Caco-2 (cell line): Measurements from ENCODE around the gene HOXC10. TPM values are rescaled to one million over a fixed set of nuclear protein-coding genes. Genes with fewer than 3 reads are reported as not detected.

ENCODE experiments used
- BruUV-seq: library from RNA; stranded (reverse); fragments of 400-500 nt; replicated peaks from 2 replicates; lab custom pipeline; 2021; lab: Mats Ljungman, UMichigan
- CTCF ChIA-PET: fragments of 300-600 bp; sonication (Branson Sonifier 250); formaldehyde crosslinking; loops from one replicate; lab custom pipeline; 2022; ENCODE audit warnings: antibody characterized with exemption; lab: Charles Lee
- POLR2A ChIA-PET: fragments of 300-600 bp; sonication (Branson Sonifier 250); formaldehyde crosslinking; loops from one replicate; lab custom pipeline; 2022; ENCODE audit warnings: antibody characterized with exemption; lab: Charles Lee
- DNase-seq, 2 experiments: peaks; one replicate each; pipeline versions ENCODE4 v3.0.0 to v3.0.0-alpha.2; 2020 to 2022
- H3K27me3 ChIP-seq: replicated peaks from 2 replicates; pipeline ENCODE4 v1.6.0; 2011; ENCODE audit warnings: low read length; ENCODE audit not compliant: control insufficient read depth, insufficient read depth
- H3K36me3 ChIP-seq: 2 replicates; pipeline ENCODE4 v1.5.1; 2011; ENCODE audit warnings: low read length; ENCODE audit not compliant: control insufficient read depth, insufficient read depth
- H3K4me1 ChIP-seq: fragments of 250-450 bp; sonication (Bioruptor Pico); 2 replicates; pipeline ENCODE4 v1.5.1; 2020; ENCODE audit warnings: mild to moderate bottlenecking
- H3K4me3 ChIP-seq: 2 replicates; pipeline ENCODE4 v1.5.1; 2011; ENCODE audit warnings: low read depth, mild to moderate bottlenecking, control low read depth, low read length
- H3K9me3 ChIP-seq: fragments of 250-450 bp; sonication (Bioruptor Pico); 2 replicates; pipeline ENCODE4 v1.5.1; 2020; ENCODE audit warnings: mild to moderate bottlenecking, moderate library complexity
- H3K27ac Mint-ChIP-seq: one replicate; pipeline ENCODE4 v1.8.0; 2022; ENCODE audit warnings: mixed read lengths; ENCODE audit not compliant: unreplicated experiment
- H3K27me3 Mint-ChIP-seq: one replicate; pipeline ENCODE4 v1.8.0; 2022; ENCODE audit warnings: mixed read lengths; ENCODE audit not compliant: insufficient read depth, unreplicated experiment
- H3K36me3 Mint-ChIP-seq: one replicate; pipeline ENCODE4 v1.8.0; 2022; ENCODE audit warnings: mild to moderate bottlenecking, mixed read lengths; ENCODE audit not compliant: insufficient read depth, unreplicated experiment
- H3K4me1 Mint-ChIP-seq: one replicate; pipeline ENCODE4 v1.8.0; 2022; ENCODE audit warnings: low read depth, mixed read lengths; ENCODE audit not compliant: unreplicated experiment
- H3K4me3 Mint-ChIP-seq: one replicate; pipeline ENCODE4 v1.8.0; 2022; ENCODE audit warnings: mild to moderate bottlenecking, moderate library complexity, mixed read lengths; ENCODE audit not compliant: unreplicated experiment
- H3K9me3 Mint-ChIP-seq: one replicate; pipeline ENCODE4 v1.8.0; 2022; ENCODE audit warnings: mixed read lengths; ENCODE audit not compliant: unreplicated experiment
- intact Hi-C: fragments of 100-400 bp; cut with micrococcal nuclease; formaldehyde crosslinking; loops from one replicate; pipeline ENCODE4 v1.10.0; 2022; ENCODE audit not compliant: unreplicated experiment
- total RNA-seq: library from RNA; stranded (reverse); gene quantifications from 2 replicates; pipeline ENCODE4 v1.2.3, GENCODE V29; 2022
- TF ChIP-seq, protein P1 (sequence below), 2 experiments: fragments of 200-600 bp in 1 of 2; IDR thresholded peaks; 1 replicate in 1 of 2; 2 replicates in 1 of 2; pipeline versions ENCODE4 v1.5.1 to v1.8.0; 2011 to 2022; ENCODE audit warnings: antibody characterized with exemption in 1 of 2, control low read depth in 1 of 2, inconsistent platforms in 1 of 2, low read depth in 1 of 2, low read length in 1 of 2, mild to moderate bottlenecking in 1 of 2, moderate library complexity in 1 of 2; ENCODE audit not compliant: insufficient read depth in 1 of 2, severe bottlenecking in 1 of 2, unreplicated experiment in 1 of 2

The HOXC10 gene
- total RNA-seq, 1 experiment from 2014 or later: 4.0 TPM

DNA sequence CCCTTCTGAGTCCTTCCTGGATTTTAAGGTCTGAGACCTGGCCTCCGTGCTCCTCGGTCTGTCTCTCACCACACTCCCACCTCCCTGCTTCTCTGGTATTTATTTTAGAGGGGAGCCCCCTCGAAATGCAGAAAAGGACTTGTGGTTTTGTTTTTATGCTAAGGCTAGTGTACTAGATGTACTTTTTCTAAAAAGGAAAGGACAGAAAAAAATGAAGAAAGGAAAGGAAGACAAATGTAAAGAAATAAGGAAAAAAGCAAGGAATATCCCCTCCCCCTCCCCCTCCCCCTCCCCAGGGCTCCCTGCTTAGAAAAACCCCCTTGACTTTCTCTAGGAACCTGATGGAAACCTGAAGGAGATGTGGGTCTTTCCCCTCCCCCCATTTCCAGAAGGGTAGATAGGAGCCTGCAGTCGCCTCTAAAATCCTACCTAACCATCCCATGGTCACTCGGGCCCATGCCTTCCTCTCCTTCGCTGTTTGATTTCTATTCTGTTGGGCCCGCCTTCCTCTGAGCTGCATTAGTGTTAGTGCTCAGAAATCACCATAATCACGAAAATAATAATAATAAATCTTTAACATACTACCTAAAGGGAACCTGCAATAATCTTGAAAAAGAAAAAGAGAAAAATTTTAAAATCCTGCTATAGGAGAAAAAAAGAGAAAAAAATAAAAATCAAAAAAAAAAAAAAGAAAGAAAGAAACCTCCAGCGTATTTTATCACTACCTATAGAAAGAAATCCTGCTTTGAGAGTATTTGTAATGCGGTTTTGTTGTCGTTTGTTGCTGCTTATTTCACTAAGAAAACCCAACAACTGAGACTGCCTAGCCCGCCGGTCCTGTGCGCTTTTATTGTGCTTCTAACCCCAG is 27.0 kb downstream of the HOXC10 start:
- intact Hi-C loops: no loop called here
- no TSS peak for BruUV-seq
- no peak overlapping the region for H3K4me3 ChIP-seq
- H3K27me3 ChIP-seq: no peaks in the 10 kb centered on the region
- H3K36me3 Mint-ChIP-seq: peaks cover 6% of the 10 kb centered on the region
- no peaks in the 10 kb centered on the region for H3K9me3 Mint-ChIP-seq
- peaks cover 58% of the 10 kb centered on the region for H3K4me1 ChIP-seq
- ChIA-PET CTCF (interaction anchor here (1.0 to 1.4 kb wide), 2 partner anchors 20 kb away, joined by 3 to 4 read pairs; no protein-coding TSS in a partner anchor), POLR2A (no interaction called here)
- no peaks in the 10 kb centered on the region; the same call in 1 of the 2 replicates for H3K36me3 ChIP-seq
- H3K9me3 ChIP-seq: no peaks in the 10 kb centered on the region
- peak overlapping the region; percentile 60 for H3K4me3 Mint-ChIP-seq
- peak overlapping the region; percentile 63 for H3K27ac Mint-ChIP-seq
- H3K27me3 Mint-ChIP-seq: no peaks in the 10 kb centered on the region
- TF ChIP-seq, protein P1, sequence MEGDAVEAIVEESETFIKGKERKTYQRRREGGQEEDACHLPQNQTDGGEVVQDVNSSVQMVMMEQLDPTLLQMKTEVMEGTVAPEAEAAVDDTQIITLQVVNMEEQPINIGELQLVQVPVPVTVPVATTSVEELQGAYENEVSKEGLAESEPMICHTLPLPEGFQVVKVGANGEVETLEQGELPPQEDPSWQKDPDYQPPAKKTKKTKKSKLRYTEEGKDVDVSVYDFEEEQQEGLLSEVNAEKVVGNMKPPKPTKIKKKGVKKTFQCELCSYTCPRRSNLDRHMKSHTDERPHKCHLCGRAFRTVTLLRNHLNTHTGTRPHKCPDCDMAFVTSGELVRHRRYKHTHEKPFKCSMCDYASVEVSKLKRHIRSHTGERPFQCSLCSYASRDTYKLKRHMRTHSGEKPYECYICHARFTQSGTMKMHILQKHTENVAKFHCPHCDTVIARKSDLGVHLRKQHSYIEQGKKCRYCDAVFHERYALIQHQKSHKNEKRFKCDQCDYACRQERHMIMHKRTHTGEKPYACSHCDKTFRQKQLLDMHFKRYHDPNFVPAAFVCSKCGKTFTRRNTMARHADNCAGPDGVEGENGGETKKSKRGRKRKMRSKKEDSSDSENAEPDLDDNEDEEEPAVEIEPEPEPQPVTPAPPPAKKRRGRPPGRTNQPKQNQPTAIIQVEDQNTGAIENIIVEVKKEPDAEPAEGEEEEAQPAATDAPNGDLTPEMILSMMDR (IDR thresholded peaks at IDR 0.05; ENCODE audit: insufficient read depth in 1 of 2, low read depth in 1 of 2, low read length in 1 of 2, severe bottlenecking in 1 of 2, unreplicated experiment in 1 of 2): no peak
- H3K4me1 Mint-ChIP-seq: peaks cover 30% of the 10 kb centered on the region
- DNase-seq: no peak

DNA sequence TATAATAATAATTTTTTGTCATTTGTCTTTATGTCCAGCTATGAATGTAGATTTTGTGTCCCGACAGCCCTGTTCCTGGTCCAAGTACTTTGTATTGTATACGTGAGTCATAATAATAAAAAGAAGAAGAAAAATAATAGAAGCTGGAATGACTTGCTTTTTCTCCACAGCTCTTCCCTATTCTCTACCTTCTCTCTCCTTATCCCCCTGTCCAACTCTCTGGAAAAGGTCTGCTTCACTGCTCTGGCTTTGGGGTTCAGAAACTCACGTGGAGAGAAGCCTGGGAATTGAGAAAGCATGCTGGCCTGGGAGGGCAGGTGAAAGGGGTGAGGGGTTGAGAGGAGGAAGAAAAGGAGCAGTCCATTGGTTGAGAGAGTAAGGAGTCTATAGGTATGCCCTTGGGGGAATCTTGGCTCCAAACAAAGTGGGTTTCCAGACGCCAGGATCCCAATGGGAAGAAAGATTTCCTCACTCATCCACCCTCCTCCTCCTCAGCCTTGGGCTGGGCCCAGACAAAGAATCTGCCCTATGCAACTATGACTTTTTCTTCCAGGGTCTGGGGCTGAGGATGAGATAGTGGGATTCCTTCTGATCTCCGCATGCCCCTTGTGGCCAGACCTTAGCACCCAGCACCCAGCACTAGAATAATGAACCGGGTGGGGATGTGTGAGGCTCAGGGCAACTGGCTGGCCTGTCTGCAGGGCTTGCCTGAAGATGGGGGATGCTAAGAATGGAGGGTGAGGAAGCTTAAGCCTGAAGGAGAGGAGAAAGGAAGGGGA is 27.9 kb downstream of the HOXC10 start:
- peaks cover 6% of the 10 kb centered on the region for H3K36me3 Mint-ChIP-seq
- POLR2A ChIA-PET: no interaction called here
- Histone ChIP-seq H3K27me3 (no peaks in the 10 kb centered on the region), H3K9me3 (no peaks in the 10 kb centered on the region), H3K4me1 (peaks cover 49% of the 10 kb centered on the region), H3K4me3 (no peak overlapping the region), H3K36me3 (no peaks in the 10 kb centered on the region; the same call in 1 of the 2 replicates)
- TF ChIP-seq, protein P1 (IDR thresholded peaks at IDR 0.05; ENCODE audit: insufficient read depth in 1 of 2, low read depth in 1 of 2, low read length in 1 of 2, severe bottlenecking in 1 of 2, unreplicated experiment in 1 of 2): peak in 1 of 2 experiments; percentile 8
- H3K27ac Mint-ChIP-seq: peak overlapping the region; percentile 63
- no peaks in the 10 kb centered on the region for H3K9me3 Mint-ChIP-seq
- H3K27me3 Mint-ChIP-seq: no peaks in the 10 kb centered on the region
- intact Hi-C loops: no loop called here
- H3K4me1 Mint-ChIP-seq: peaks cover 30% of the 10 kb centered on the region
- H3K4me3 Mint-ChIP-seq: peak overlapping the region; percentile 5
- CTCF ChIA-PET: interaction anchor here (0.5 to 1.0 kb wide), 2 partner anchors 20 to 632 kb away, joined by 3 read pairs; no protein-coding TSS in a partner anchor
- BruUV-seq: no TSS peak
- no peak for DNase-seq
